Measurements from ENCODE around the gene EXTL1.

GRCh38 chr1:25971811-25972180, 49.8 kb upstream of the EXTL1 start:
- TF ChIP-seq CTCF (IDR thresholded peaks at IDR 0.05; ENCODE audit: extremely low read depth in 1 of 2, insufficient read depth in 1 of 2, low read depth in 1 of 2, low read length in 2 of 2) (no peak), EZH2 (IDR thresholded peaks at IDR 0.05; ENCODE audit: borderline replicate concordance, low read depth, low read length, severe bottlenecking) (no peak)
